NCI-H1417 (cell line): ENCODE results near the gene GALNT2.

Source experiments
- DNase-seq, 3 experiments: peaks; one replicate each; lab custom pipeline; 2025; lab: John Stamatoyannopoulos, UW

Gene GALNT2

GRCh38 chr1:230300322-230301301 lies 233.6 kb downstream of the GALNT2 start:
- DNase-seq: peak in 2 of 3 experiments; percentile 46 to 67

DNA sequence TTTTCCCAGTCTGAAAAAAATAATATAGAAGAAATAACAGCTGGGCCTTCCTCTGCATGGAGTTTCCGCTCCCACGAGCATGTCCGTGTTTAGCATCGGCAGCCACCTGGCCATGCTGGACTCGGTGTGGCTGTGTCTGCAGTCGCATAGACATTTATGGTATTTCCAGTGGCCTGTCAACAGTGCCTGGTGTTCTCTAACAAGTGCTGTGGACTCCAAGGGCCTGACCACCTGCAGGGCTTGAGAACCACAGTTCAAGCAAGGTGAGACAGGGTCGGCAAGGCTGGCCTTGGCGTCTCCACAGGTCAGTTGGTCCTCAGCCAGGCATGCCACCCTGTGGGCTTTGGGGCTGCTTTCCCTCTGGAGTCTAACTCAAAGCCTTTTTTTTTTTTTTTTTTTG lies 234.3 kb downstream of the GALNT2 start:
- peak in 1 of 3 experiments; percentile 18 for DNase-seq

DNA sequence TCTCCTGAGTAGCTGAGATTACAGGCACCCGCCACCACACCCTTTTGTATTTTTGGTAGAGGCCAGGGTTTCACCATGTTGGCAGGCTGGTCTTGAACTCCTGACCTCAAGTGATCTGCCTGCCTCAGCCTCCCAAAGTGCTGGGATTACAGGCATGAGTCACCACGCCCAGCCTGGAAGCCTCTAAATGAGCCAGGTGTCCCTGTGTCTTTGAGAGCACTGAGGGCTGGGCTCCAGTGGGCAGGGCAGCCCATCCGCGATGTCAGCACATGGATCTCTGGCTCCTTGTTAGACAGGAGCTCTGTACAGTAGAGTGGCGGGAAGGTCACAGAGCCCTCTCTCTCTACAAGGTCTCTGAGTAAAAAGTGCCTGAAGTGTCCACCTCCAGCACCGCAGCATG lies 234.8 kb downstream of the GALNT2 start:
- peak in 1 of 3 experiments; percentile 17 for DNase-seq

DNA sequence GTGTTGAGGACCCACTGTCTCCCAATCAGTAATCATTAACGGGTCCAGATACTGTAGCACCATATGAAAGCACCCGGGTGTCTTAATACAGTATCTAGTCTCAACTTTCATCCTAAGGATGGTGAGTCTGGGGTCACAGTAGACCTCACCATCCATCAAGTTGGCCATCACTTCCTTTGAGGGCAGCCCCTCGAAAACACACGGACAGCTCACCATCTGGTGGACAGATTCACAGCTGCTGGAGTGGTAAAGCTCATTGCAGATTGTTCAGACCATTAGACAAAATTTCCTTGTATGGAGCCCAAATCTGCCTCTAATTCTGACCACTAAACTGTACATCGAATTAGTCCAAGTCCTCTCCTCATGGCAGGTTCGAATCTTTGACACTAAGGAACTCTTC lies 236.0 kb downstream of the GALNT2 start:
- peak in 1 of 3 experiments; percentile 27 for DNase-seq

GRCh38 chr1:230303822-230304221 lies 236.8 kb downstream of the GALNT2 start:
- peak in 2 of 3 experiments; percentile 31 to 69 for DNase-seq

- DNase-seq: no peak
Observed at GRCh38 chr1:230306169-230306568, 239.1 kb downstream of the GALNT2 start.

- no peak for DNase-seq
Observed at GRCh38 chr1:230307213-230307612, 240.2 kb downstream of the GALNT2 start.

DNA sequence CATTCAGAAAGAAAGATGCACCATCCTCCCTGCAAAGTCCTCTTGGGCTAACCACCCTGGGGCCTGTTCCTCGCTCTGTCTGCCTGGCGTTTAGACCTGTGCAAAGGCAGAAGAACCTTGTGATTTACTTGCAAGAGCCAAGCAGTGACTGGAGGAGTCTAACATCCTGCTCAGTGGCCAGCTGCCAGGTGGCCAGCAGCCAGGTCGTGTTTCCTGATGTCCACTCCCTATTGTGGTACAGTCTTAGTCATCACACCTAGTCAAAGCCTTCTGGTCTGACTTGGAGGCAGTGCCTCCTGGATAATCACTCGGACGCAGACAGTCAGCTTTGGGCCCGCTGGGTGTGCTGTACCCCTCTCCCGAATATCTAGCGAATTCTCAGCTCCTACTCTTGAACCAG lies 241.0 kb downstream of the GALNT2 start:
- DNase-seq: peak in 2 of 3 experiments; percentile 8 to 10

- DNase-seq: no peak
Observed at GRCh38 chr1:230308821-230309220, 241.8 kb downstream of the GALNT2 start.

- no peak for DNase-seq
Observed at GRCh38 chr1:230309646-230310177, 242.7 kb downstream of the GALNT2 start.

- peak; percentile 63 to 88 (median 66) for DNase-seq
Observed at GRCh38 chr1:230310381-230311163, 243.5 kb downstream of the GALNT2 start.

DNA sequence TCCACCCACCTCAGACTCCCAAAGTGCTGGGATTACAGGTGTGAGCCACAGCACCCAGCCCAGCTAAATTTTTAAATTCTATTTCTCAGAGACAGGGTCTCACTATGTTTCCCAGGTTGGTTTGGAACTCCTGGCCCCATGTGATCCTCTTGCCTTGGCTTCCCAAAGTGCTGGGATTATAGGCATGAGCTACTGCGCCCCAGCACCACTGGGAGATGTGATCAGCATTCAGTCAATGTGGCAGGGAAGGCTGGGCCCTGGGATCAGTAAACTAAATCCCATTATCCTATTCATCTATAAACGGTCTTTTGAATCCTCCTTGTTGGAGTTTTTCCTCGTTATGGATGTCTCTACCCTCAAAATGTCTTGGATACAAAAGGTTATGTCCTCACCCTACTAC lies 245.6 kb downstream of the GALNT2 start:
- no peak for DNase-seq

- DNase-seq: no peak
Observed at GRCh38 chr1:230313453-230314141, 246.6 kb downstream of the GALNT2 start.

- no peak for DNase-seq
Observed at GRCh38 chr1:230314142-230314470, 247.1 kb downstream of the GALNT2 start.

DNA sequence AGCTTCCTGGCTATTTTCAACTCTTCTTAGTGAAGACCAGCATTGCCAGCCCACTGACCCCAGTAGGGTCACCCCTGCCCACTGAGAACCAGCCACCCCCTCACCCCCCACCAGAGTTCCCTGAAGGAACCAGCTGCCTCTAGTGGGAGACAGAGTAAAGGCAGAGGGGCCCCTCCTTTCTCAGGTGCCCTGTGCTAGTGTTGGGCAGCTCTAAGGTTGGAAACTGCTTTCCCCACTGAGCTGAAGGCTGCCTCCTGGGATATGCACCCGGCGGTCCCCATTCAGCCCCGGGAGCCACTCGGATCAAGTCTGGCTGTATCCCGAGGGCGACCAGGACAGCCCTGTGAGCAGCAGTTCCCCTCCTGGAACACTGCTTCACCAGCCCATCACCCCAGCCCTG lies 248.1 kb downstream of the GALNT2 start:
- DNase-seq: no peak

GRCh38 chr1:230316864-230317745 lies 250.1 kb downstream of the GALNT2 start:
- no peak for DNase-seq

DNA sequence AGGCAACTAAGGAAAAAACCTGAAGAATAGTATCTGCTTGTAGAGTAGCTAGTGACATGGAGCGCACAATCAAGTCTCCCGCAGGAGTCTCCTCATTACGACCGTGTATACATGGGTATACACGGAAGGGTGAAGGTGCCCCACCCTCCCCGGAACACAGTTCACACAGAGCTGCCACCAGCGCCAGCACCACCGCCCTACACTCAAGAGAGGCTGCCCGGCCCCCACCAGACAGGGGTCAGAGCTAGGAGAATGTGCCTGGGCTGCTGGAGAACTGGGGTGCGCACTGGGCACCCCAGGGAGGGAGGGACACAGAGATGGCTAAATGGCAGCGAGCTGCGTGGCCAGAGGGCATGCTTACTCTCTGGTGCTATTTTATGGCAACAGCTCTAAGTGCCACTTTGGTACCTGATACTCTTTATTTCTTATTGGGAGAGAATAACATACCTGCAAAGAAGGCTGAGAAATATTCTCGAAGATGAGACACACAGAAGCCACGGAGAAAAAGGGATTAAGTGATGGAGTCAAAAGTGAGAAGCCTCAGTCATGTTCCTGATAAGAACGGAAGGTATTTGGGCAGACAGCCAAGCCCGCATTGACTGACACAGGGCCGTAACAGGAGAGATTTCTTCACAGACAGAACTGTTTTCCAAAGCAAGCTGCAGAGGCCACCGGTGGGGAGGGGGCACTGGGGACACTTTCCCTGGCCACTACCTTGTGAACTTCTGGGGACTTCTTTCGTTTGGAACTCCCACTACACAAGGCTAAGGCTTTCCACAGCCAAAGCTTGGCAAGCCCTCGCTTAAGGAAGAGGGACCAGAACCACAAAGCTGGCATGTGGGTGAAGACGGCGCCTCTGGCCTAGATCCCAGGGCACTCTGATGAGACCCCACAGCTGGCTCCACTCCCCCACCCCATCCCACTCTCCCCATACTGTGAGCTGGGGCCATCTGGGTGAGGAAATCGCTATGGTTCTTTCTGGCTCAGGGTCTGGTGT lies 251.1 kb downstream of the GALNT2 start:
- DNase-seq: no peak

- no peak for DNase-seq
Observed at GRCh38 chr1:230319014-230319747, 252.1 kb downstream of the GALNT2 start.

GRCh38 chr1:230320804-230321203 lies 253.8 kb downstream of the GALNT2 start:
- DNase-seq: no peak
